Testis (tissue), 2 donors: ENCODE data around the gene STAT4.

Source experiments
- POLR2A ChIP-seq: fragments of 450-650 bp; IDR thresholded peaks from one replicate; pipeline ENCODE4 v1.6.1; 2017; ENCODE audit warnings: antibody characterized with exemption, mild to moderate bottlenecking, moderate library complexity
- TF ChIP-seq, protein P1 (sequence below), 3 experiments: fragments of 450-650 bp in 2 of 3; fragments of 200-600 bp in 1 of 3; sonication (generic) in 1 of 3; IDR thresholded peaks; one replicate each; pipeline ENCODE4 v1.5.1; 2016 to 2019; ENCODE audit warnings: antibody characterized with exemption in 3 of 3, mild to moderate bottlenecking in 2 of 3, moderate library complexity in 1 of 3

DNA sequence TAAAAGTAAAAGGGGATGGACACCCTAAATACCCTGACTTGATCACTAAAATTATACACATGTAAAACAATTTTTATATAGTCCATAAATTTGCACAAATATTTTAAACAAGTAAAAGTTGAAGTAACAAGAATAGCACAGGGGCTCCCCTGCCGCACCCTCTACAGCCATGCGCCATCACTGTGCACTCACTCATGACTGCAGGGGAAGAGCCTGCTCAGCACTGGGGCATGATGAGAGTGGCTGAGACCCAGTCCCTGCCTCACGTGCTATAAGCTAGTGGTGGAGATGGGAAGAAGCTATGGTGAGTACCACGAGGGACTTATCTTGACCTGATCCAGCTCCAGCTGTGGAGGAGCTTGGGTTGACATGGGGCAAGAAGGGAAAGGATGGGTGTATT is 47.5 kb upstream of the STAT4 start:
- no peak for TF ChIP-seq POLR2A
- TF ChIP-seq, protein P1, sequence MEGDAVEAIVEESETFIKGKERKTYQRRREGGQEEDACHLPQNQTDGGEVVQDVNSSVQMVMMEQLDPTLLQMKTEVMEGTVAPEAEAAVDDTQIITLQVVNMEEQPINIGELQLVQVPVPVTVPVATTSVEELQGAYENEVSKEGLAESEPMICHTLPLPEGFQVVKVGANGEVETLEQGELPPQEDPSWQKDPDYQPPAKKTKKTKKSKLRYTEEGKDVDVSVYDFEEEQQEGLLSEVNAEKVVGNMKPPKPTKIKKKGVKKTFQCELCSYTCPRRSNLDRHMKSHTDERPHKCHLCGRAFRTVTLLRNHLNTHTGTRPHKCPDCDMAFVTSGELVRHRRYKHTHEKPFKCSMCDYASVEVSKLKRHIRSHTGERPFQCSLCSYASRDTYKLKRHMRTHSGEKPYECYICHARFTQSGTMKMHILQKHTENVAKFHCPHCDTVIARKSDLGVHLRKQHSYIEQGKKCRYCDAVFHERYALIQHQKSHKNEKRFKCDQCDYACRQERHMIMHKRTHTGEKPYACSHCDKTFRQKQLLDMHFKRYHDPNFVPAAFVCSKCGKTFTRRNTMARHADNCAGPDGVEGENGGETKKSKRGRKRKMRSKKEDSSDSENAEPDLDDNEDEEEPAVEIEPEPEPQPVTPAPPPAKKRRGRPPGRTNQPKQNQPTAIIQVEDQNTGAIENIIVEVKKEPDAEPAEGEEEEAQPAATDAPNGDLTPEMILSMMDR (IDR thresholded peaks at IDR 0.05) = no peak
